HEK293 (cell line): ENCODE data around the gene ABCF2.

Source experiments
- ZFP69B ChIP-seq: fragments of 450-650 bp; formaldehyde crosslinking; IDR thresholded peaks from 2 replicates; pipeline ENCODE4 v1.5.1; 2016; ENCODE audit warnings: missing biosample characterization, missing genetic modification characterization
- ZNF24 ChIP-seq: fragments of 450-650 bp; formaldehyde crosslinking; IDR thresholded peaks from 2 replicates; pipeline ENCODE4 v1.5.1; 2016; ENCODE audit warnings: missing biosample characterization, missing genetic modification characterization
- ZNF366 ChIP-seq: fragments of 450-650 bp; formaldehyde crosslinking; conservative IDR thresholded peaks from 2 replicates; pipeline ENCODE4 v1.5.1; 2016; ENCODE audit warnings: missing biosample characterization, missing genetic modification characterization
- TF ChIP-seq, protein P1 (sequence below): fragments of 450-650 bp; formaldehyde crosslinking; IDR thresholded peaks from 2 replicates; pipeline ENCODE4 v1.5.1; 2016; ENCODE audit warnings: missing biosample characterization, missing genetic modification characterization
- TF ChIP-seq, protein P2 (sequence below): fragments of 450-650 bp; IDR thresholded peaks from 2 replicates; pipeline ENCODE4 v1.5.1; 2018; ENCODE audit warnings: missing biosample characterization, missing genetic modification characterization

DNA sequence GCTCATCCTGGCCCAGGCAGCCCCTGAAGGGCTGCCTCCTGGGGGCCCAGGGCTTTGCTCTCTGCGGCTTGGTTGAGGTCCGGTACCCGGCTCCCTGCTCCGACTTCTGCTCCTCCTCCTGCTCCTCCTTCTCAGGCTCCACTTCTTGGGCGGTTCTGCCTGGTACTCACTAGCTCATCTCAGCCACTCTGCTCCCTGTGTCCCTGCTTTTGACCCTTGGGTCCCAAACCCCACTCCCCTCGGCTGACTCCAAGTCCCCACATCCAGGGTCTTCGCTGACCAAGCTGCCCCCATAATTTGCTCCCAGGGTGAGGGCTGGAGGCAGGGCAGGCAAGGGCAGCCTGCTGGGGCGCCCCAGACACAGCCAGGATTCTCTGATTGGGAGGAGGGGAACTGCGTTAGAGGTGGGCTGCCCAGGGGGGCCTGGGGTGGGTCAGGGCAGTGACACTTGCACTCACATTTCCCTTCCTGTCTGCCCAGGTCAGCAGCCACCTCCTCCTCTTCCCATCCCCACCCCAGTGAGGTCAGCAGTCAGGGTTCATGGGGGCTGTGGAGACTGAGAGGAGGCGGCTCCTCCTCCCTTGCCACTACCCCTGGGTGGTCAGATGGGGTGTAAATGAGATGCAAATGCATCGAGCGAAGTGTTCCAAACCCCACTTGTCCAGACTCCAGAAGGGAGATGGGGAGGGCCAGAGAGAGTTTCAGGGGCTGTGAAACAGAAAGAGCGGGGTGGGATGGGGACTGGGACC is 19.3 kb upstream of the ABCF2 start:
- TF ChIP-seq, protein P1, sequence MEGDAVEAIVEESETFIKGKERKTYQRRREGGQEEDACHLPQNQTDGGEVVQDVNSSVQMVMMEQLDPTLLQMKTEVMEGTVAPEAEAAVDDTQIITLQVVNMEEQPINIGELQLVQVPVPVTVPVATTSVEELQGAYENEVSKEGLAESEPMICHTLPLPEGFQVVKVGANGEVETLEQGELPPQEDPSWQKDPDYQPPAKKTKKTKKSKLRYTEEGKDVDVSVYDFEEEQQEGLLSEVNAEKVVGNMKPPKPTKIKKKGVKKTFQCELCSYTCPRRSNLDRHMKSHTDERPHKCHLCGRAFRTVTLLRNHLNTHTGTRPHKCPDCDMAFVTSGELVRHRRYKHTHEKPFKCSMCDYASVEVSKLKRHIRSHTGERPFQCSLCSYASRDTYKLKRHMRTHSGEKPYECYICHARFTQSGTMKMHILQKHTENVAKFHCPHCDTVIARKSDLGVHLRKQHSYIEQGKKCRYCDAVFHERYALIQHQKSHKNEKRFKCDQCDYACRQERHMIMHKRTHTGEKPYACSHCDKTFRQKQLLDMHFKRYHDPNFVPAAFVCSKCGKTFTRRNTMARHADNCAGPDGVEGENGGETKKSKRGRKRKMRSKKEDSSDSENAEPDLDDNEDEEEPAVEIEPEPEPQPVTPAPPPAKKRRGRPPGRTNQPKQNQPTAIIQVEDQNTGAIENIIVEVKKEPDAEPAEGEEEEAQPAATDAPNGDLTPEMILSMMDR (tag by site-specific recombination): no peak
- no peak for TF ChIP-seq ZNF24 (tag by site-specific recombination)
- TF ChIP-seq ZNF366 (tag by site-specific recombination): no peak
- TF ChIP-seq, protein P2, sequence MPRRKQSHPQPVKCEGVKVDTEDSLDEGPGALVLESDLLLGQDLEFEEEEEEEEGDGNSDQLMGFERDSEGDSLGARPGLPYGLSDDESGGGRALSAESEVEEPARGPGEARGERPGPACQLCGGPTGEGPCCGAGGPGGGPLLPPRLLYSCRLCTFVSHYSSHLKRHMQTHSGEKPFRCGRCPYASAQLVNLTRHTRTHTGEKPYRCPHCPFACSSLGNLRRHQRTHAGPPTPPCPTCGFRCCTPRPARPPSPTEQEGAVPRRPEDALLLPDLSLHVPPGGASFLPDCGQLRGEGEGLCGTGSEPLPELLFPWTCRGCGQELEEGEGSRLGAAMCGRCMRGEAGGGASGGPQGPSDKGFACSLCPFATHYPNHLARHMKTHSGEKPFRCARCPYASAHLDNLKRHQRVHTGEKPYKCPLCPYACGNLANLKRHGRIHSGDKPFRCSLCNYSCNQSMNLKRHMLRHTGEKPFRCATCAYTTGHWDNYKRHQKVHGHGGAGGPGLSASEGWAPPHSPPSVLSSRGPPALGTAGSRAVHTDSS: no peak
- TF ChIP-seq ZFP69B (tag by site-specific recombination): no peak
